Gastroesophageal sphincter (tissue), 4 donors: ENCODE measurements around the gene MTMR4. TPM values are rescaled to one million over a fixed set of nuclear protein-coding genes. Genes with fewer than 3 reads are reported as not detected.
"Not testable (repeated sequence)": the region's sequence is repeated elsewhere in the genome, so short reads cannot be mapped to it uniquely, and the experiment has no call there.

ENCODE experiments used
- ATAC-seq: fragments of 150-250 bp; one replicate; pipeline ENCODE4 v1.9.1; 2016; ENCODE audit warnings: mild to moderate bottlenecking, moderate library complexity
- H3K27ac ChIP-seq, 4 donors: fragments of 200-600 bp; sonication (generic) in 3 of 4; 1 replicate in 3 of 4; 2 replicates in 1 of 4; pipeline ENCODE4 v1.5.1; 2016 to 2019
- H3K27me3 ChIP-seq: fragments of 200-600 bp; sonication (generic); one replicate; pipeline ENCODE4 v1.5.1; 2019
- H3K36me3 ChIP-seq, 2 donors: fragments of 200-600 bp; sonication (generic); one replicate each; pipeline ENCODE4 v1.5.1; 2019; ENCODE audit warnings: control low read depth in 1 of 2
- H3K4me1 ChIP-seq, 3 donors: fragments of 200-600 bp; sonication (generic); 1 replicate in 2 of 3; 2 replicates in 1 of 3; pipeline ENCODE4 v1.5.1; 2016 to 2019; ENCODE audit warnings: control low read depth in 2 of 3
- H3K4me3 ChIP-seq, 2 donors: fragments of 200-600 bp; sonication (generic); one replicate each; pipeline ENCODE4 v1.5.1; 2019; ENCODE audit warnings: mild to moderate bottlenecking in 1 of 2, moderate library complexity in 1 of 2
- H3K9me3 ChIP-seq, 3 donors: fragments of 200-600 bp; sonication (generic); one replicate each; pipeline ENCODE4 v1.5.1; 2017 to 2019; ENCODE audit warnings: control low read depth in 2 of 3
- CTCF ChIP-seq, 4 experiments: fragments of 200-600 bp in 2 of 4; fragments of 450-650 bp in 2 of 4; sonication (generic) in 1 of 4; IDR thresholded peaks; one replicate each; pipeline ENCODE4 v1.5.1; 2017 to 2019; ENCODE audit warnings: antibody characterized with exemption in 4 of 4, mild to moderate bottlenecking in 2 of 4, moderate library complexity in 2 of 4
- EP300 ChIP-seq: sonication (generic); formaldehyde crosslinking; IDR thresholded peaks from one replicate; pipeline ENCODE4 v1.6.1; 2017; ENCODE audit warnings: antibody characterized with exemption, mild to moderate bottlenecking
- POLR2A ChIP-seq, 2 donors: fragments of 450-650 bp; IDR thresholded peaks; one replicate each; pipeline ENCODE4 v1.6.1; 2017; ENCODE audit warnings: antibody characterized with exemption in 2 of 2, mild to moderate bottlenecking in 2 of 2, moderate library complexity in 1 of 2
- POLR2AphosphoS5 ChIP-seq: sonication (generic); formaldehyde crosslinking; IDR thresholded peaks from one replicate; pipeline ENCODE4 v1.6.1; 2017; ENCODE audit warnings: antibody characterized with exemption
- WGBS, 2 donors: methylation state at CpG; one replicate each; pipeline ENCODE4 v1.1.5; 2018; ENCODE audit warnings: low coverage in 1 of 2; 5-methylcytosine and 5-hydroxymethylcytosine counted together
- total RNA-seq, 4 donors: library from RNA; depleted of rRNA; stranded (reverse); fragments of >200 nt; gene quantifications; one replicate each; pipeline ENCODE4 v1.1.0, GENCODE V29; 2016

MTMR4 gene
- total RNA-seq, 4 donors from 2014 or later, result 31.6 to 36.5 (median 35.3) TPM

DNA sequence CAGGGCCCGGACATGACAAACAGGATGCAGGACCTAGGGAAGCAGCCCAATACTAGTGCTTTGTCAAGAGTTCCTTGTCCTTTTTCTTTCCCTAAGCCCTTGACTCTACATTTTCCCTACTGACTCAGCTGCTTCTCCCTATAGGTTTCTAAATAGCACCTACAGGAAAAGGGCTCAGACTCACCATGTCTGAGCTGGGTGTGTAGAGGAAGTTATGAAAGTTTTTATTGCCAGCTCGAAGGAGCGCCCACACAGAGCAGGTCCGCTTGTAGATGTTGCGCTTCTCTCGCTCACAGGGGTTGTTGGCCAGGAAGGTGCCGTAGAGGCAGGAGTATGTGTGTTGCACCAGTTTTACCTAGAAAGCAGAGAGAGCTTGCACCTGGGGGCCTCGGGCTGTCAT, 10.6 kb downstream of the MTMR4 start:
- H3K4me3 ChIP-seq, result no peak overlapping the region

GRCh38 chr17:58503134-58503533, 11.3 kb downstream of the MTMR4 start:
- not testable (repeated sequence) for H3K9me3 ChIP-seq, H3K4me1 ChIP-seq, H3K27me3 ChIP-seq, ATAC-seq, H3K4me3 ChIP-seq, H3K27ac ChIP-seq
- WGBS, 2 donors, result 85 to 94% methylated on average over 3 of the region's 6 CpGs
- peaks cover 0 to 98% of the 10 kb centered on the region in 2 donors for H3K36me3 ChIP-seq

More for the DNA sequence above, 10.6 kb downstream of the MTMR4 start:
- Histone ChIP-seq H3K4me1 (no peaks in the 10 kb centered on the region), H3K27me3 (no peaks in the 10 kb centered on the region), H3K36me3 (peaks cover 0 to 100% of the 10 kb centered on the region in 2 donors), H3K9me3 (no peaks in the 10 kb centered on the region), H3K27ac (no peak overlapping the region)
- no peak for ATAC-seq
- WGBS, 2 donors, result 50 to 89% methylated on average over 1 to 5 of the region's 8 CpGs
- TF ChIP-seq EP300, result no peak
- no peak for TF ChIP-seq CTCF (IDR thresholded peaks at IDR 0.05)
- no peak for TF ChIP-seq POLR2AphosphoS5
- no peak for TF ChIP-seq POLR2A (IDR thresholded peaks at IDR 0.05)

GRCh38 chr17:58501451-58501850, 13.0 kb downstream of the MTMR4 start:
- peaks cover 0 to 98% of the 10 kb centered on the region in 2 donors for H3K36me3 ChIP-seq

DNA sequence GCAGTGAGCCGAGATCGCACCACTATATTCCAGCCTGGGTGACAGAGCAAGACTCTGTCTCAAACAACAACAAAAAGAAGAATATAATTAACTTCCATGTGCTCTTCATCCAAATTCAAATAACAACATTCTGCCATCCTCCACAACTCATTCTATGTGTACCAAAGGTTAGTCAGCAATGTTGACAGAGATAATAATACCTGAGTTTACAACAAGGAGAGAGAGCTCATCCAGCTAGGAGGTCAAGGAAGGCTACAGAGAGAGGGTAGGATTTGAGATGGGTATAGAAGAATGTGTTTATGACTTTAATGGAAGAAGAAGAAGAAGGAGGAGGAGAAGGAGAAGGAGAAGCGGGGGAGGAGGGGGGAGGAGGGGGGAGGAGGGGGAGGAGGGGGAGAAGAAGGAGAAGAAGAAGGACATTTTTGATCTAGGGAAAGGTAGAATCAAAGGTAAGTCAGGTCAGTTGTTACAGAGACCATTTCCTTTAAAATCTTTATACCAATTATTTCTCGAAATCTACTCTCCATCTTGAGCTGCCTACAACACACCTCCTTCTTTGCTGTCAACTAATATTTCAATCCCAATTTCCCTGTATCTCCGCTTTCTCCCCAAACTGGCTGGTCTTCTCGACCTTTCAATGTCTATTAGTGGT, 16.1 kb downstream of the MTMR4 start:
- H3K9me3 ChIP-seq, result no peaks in the 10 kb centered on the region
- H3K4me3 ChIP-seq, result no peak overlapping the region
- H3K36me3 ChIP-seq, result peaks cover 0 to 98% of the 10 kb centered on the region in 2 donors
- no peak overlapping the region for H3K27ac ChIP-seq
- no peak for ATAC-seq
- no peak for TF ChIP-seq CTCF (IDR thresholded peaks at IDR 0.05)
- no peak for TF ChIP-seq POLR2AphosphoS5
- no peak for TF ChIP-seq POLR2A (IDR thresholded peaks at IDR 0.05)
- TF ChIP-seq EP300, result no peak
- H3K27me3 ChIP-seq, result no peaks in the 10 kb centered on the region
- no peaks in the 10 kb centered on the region for H3K4me1 ChIP-seq
- 94 to 96% methylated on average over 4 to 6 of the region's 6 CpGs for WGBS, 2 donors

More at GRCh38 chr17:58501451-58501850, 13.0 kb downstream of the MTMR4 start:
- Histone ChIP-seq H3K4me3 (no peak overlapping the region), H3K27me3 (no peaks in the 10 kb centered on the region), H3K27ac (no peak overlapping the region), H3K4me1 (no peaks in the 10 kb centered on the region), H3K9me3 (no peaks in the 10 kb centered on the region)
- TF ChIP-seq CTCF (IDR thresholded peaks at IDR 0.05) (no peak), EP300 (no peak), POLR2AphosphoS5 (no peak), POLR2A (IDR thresholded peaks at IDR 0.05) (no peak)
- ATAC-seq, result no peak
- whole genome bisulfite sequencing, 2 donors, result 89 to 100% methylated on average over 7 of the region's 7 CpGs

DNA sequence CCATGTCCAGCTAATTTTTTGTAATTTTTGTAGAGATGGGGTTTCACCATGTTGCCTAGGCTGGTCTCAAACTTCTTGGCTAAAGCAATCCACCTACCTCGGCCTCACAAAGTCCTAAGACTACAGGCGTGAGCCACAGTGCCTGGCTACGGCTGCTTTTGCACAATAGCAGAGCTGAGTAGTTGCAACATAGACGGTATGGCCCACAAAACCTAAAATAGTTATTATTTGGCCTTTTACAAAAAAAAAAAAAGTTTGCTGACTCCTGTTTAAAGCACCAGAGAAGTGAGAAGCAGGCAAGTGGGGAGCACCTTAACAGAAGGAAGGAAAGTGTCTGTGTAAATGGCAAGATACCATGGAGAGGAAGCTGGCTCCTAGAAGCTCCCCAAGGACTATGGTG, 20.9 kb downstream of the MTMR4 start:
- no peak for TF ChIP-seq POLR2AphosphoS5
- no peak for TF ChIP-seq CTCF (IDR thresholded peaks at IDR 0.05)
- no peak for TF ChIP-seq POLR2A (IDR thresholded peaks at IDR 0.05)
- TF ChIP-seq EP300, result no peak
- Histone ChIP-seq H3K4me3 (no peak overlapping the region), H3K4me1 (no peaks in the 10 kb centered on the region), H3K27me3 (no peaks in the 10 kb centered on the region), H3K27ac (no peak overlapping the region), H3K36me3 (peaks cover 0 to 98% of the 10 kb centered on the region in 2 donors), H3K9me3 (no peaks in the 10 kb centered on the region)
- 82% methylated on average over 2 of the region's 4 CpGs; no CpG with 5 or more reads in 1 of the 2 donors for WGBS, 2 donors
- ATAC-seq, result no peak
